SK-N-SH (cell line): ENCODE measurements around the gene PLD1. TPM values are rescaled to one million over a fixed set of nuclear protein-coding genes. Genes with fewer than 3 reads are reported as not detected.

Experiments used
- CTCF ChIA-PET: fragments of 300-600, 350-600 bp; formaldehyde crosslinking; extraction: SDS; loops from one replicate; lab custom pipeline; 2021; lab: Yijun Ruan, JAX
- POLR2A ChIA-PET: fragments of 350-600 bp; sonication (Branson Sonifier 250); formaldehyde crosslinking; extraction: SDS; loops from one replicate; lab custom pipeline; 2020; ENCODE audit warnings: antibody characterized with exemption, inconsistent platforms; lab: Yijun Ruan, JAX
- DNase-seq: peaks from one replicate; pipeline ENCODE4 v3.0.0; 2012
- H2AFZ ChIP-seq: fragments of 200-600 bp; sonication (generic); 2 replicates; pipeline ENCODE4 v1.8.1; 2016; ENCODE audit warnings: antibody characterized with exemption, mild to moderate bottlenecking, low read depth
- H3F3A ChIP-seq: fragments of 200-600 bp; sonication (generic); replicated peaks from 2 replicates; pipeline ENCODE3; 2016; ENCODE audit warnings: antibody characterized with exemption, mild to moderate bottlenecking; ENCODE audit not compliant: insufficient read depth
- H3K27ac ChIP-seq, 2 experiments: fragments of 200-500 bp in 1 of 2; fragments of 200-600 bp in 1 of 2; sonication (Bioruptor generic) in 1 of 2; sonication (generic), shearing (Covaris generic) in 1 of 2; 2 replicates each; pipeline versions ENCODE4 v1.5.1 to v1.6.1; 2014 to 2016; ENCODE audit warnings: low read depth in 2 of 2, inconsistent platforms in 1 of 2, low read length in 1 of 2, mild to moderate bottlenecking in 1 of 2, mixed read lengths in 1 of 2
- H3K27me3 ChIP-seq: fragments of 200-600 bp; sonication (generic), shearing (Covaris generic); 2 replicates; pipeline ENCODE4 v1.6.1; 2016; ENCODE audit warnings: mixed run types; ENCODE audit not compliant: insufficient read depth
- H3K36me3 ChIP-seq, 2 experiments: fragments of 200-500 bp in 1 of 2; fragments of 200-600 bp in 1 of 2; sonication (Bioruptor generic) in 1 of 2; sonication (generic) in 1 of 2; replicated peaks in 1 of 2; 2 replicates each; pipeline versions ENCODE3 to v1.5.1; 2014 to 2016; ENCODE audit warnings: low read length in 1 of 2, mild to moderate bottlenecking in 1 of 2; ENCODE audit not compliant: insufficient read depth in 2 of 2, control insufficient read depth in 1 of 2
- H3K4me1 ChIP-seq, 2 experiments: fragments of 200-500 bp in 1 of 2; fragments of 200-600 bp in 1 of 2; sonication (Bioruptor generic) in 1 of 2; sonication (generic), shearing (Covaris generic) in 1 of 2; 2 replicates each; pipeline versions ENCODE4 v1.5.1 to v1.6.1; 2014 to 2016; ENCODE audit warnings: low read depth in 1 of 2, low read length in 1 of 2, mixed run types in 1 of 2; ENCODE audit not compliant: insufficient read depth in 2 of 2, control insufficient read depth in 1 of 2
- H3K4me2 ChIP-seq: fragments of 200-600 bp; sonication (generic), shearing (Covaris generic); 2 replicates; pipeline ENCODE4 v1.6.1; 2017; ENCODE audit warnings: mixed run types
- H3K4me3 ChIP-seq, 2 experiments: fragments of 200-500 bp in 1 of 2; fragments of 200-600 bp in 1 of 2; sonication (Bioruptor generic) in 1 of 2; sonication (generic), shearing (Covaris generic) in 1 of 2; 2 replicates each; pipeline versions ENCODE4 v1.5.1 to v1.8.1; 2014 to 2016; ENCODE audit warnings: low read depth in 2 of 2, inconsistent platforms in 1 of 2, low read length in 1 of 2, mild to moderate bottlenecking in 1 of 2, mixed read lengths in 1 of 2, moderate library complexity in 1 of 2
- H3K79me2 ChIP-seq: fragments of 200-600 bp; sonication (generic); 2 replicates; pipeline ENCODE4 v1.8.1; 2017; ENCODE audit warnings: mild to moderate bottlenecking; ENCODE audit not compliant: insufficient read depth
- H3K9ac ChIP-seq: fragments of 200-600 bp; sonication (generic); 2 replicates; pipeline ENCODE4 v1.6.1; 2017; ENCODE audit warnings: mixed run types
- H3K9me2 ChIP-seq: fragments of 200-600 bp; sonication (generic); 2 replicates; pipeline ENCODE4 v1.6.1; 2017; ENCODE audit warnings: mixed run types
- H3K9me3 ChIP-seq: fragments of 200-600 bp; sonication (generic); 2 replicates; pipeline ENCODE4 v1.6.1; 2017; ENCODE audit warnings: mixed run types, mild to moderate bottlenecking, moderate library complexity
- H4K20me1 ChIP-seq: fragments of 200-600 bp; sonication (generic); 2 replicates; pipeline ENCODE4 v1.6.1; 2017; ENCODE audit warnings: mild to moderate bottlenecking, mixed run types; ENCODE audit not compliant: insufficient read depth
- CHD2 ChIP-seq: fragments of 150-350 bp; IDR thresholded peaks from 2 replicates; pipeline ENCODE4 v1.6.1; 2018; ENCODE audit warnings: low read length; ENCODE audit not compliant: partially characterized antibody
- FOSL2 ChIP-seq: IDR thresholded peaks from 2 replicates; pipeline ENCODE4 v1.4.0; 2012; ENCODE audit warnings: low read depth, mild to moderate bottlenecking, moderate library complexity, borderline replicate concordance
- FOXM1 ChIP-seq: IDR thresholded peaks from 2 replicates; pipeline ENCODE4 v1.4.0; 2012; ENCODE audit warnings: low read depth, mild to moderate bottlenecking
- JUND ChIP-seq: IDR thresholded peaks from 2 replicates; pipeline ENCODE4 v1.4.0; 2012
- NFIC ChIP-seq: IDR thresholded peaks from 2 replicates; pipeline ENCODE4 v1.4.0; 2012; ENCODE audit warnings: borderline replicate concordance
- POLR2AphosphoS5 ChIP-seq: IDR thresholded peaks from 2 replicates; pipeline ENCODE4 v1.6.1; 2012; ENCODE audit warnings: low read depth, low read length
- RAD21 ChIP-seq: IDR thresholded peaks from 2 replicates; pipeline ENCODE4 v1.6.1; 2012; ENCODE audit warnings: mild to moderate bottlenecking, low read length
- REST ChIP-seq: IDR thresholded peaks from 2 replicates; pipeline ENCODE4 v1.6.1; 2012; ENCODE audit warnings: mild to moderate bottlenecking, low read depth, low read length, moderate library complexity
- SIN3A ChIP-seq: IDR thresholded peaks from 2 replicates; pipeline ENCODE4 v1.6.1; 2012; ENCODE audit warnings: low read depth, mild to moderate bottlenecking, low read length, moderate library complexity, borderline replicate concordance
- YY1 ChIP-seq: IDR thresholded peaks from 2 replicates; pipeline ENCODE4 v1.4.0; 2012; ENCODE audit warnings: low read depth, mild to moderate bottlenecking
- WGBS: methylation state at CpG from one replicate; pipeline ENCODE4 v1.1.6; 2017; ENCODE audit warnings: low lambda C conversion rate; 5-methylcytosine and 5-hydroxymethylcytosine counted together
- polyA plus RNA-seq, 3 experiments: library from polyadenylated mRNA; depleted of rRNA; stranded (reverse); fragments of >200 nt; gene quantifications; 2 replicates each; pipeline ENCODE4 v1.2.3, GENCODE V29; 2012
- TF ChIP-seq, protein P1 (sequence below): IDR thresholded peaks from 2 replicates; pipeline ENCODE4 v1.4.0; 2012; ENCODE audit warnings: low read depth, borderline replicate concordance

Gene PLD1
- polyA plus RNA-seq, 1 of the 3 experiments (the other 2 are of a cell fraction), result 6.2 TPM

GRCh38 chr3:171727288-171727687 is 83.0 kb downstream of the PLD1 start:
- TF ChIP-seq YY1, result no peak
- TF ChIP-seq, protein P1, sequence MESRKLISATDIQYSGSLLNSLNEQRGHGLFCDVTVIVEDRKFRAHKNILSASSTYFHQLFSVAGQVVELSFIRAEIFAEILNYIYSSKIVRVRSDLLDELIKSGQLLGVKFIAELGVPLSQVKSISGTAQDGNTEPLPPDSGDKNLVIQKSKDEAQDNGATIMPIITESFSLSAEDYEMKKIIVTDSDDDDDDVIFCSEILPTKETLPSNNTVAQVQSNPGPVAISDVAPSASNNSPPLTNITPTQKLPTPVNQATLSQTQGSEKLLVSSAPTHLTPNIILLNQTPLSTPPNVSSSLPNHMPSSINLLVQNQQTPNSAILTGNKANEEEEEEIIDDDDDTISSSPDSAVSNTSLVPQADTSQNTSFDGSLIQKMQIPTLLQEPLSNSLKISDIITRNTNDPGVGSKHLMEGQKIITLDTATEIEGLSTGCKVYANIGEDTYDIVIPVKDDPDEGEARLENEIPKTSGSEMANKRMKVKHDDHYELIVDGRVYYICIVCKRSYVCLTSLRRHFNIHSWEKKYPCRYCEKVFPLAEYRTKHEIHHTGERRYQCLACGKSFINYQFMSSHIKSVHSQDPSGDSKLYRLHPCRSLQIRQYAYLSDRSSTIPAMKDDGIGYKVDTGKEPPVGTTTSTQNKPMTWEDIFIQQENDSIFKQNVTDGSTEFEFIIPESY, result no peak
- TF ChIP-seq POLR2AphosphoS5, result no peak
- no peak for TF ChIP-seq FOSL2
- TF ChIP-seq NFIC, result no peak
- no peak for TF ChIP-seq JUND
- TF ChIP-seq SIN3A, result no peak
- no peak for TF ChIP-seq REST
- Histone ChIP-seq H3K9me2 (no peaks in the 10 kb centered on the region), H3K9me3 (no peaks in the 10 kb centered on the region), H3K4me1 (no peaks in the 10 kb centered on the region; a peak in 1 of 4 replicates), H3K27ac (no peak overlapping the region), H2AFZ (no peak overlapping the region), H3K79me2 (no peaks in the 10 kb centered on the region), H3K36me3 (peaks cover 0 to 9% of the 10 kb centered on the region in 2 experiments), H3K4me3 (no peak overlapping the region), H3K4me2 (no peak overlapping the region), H3K9ac (no peak overlapping the region), H4K20me1 (no peaks in the 10 kb centered on the region), H3F3A (no peaks in the 10 kb centered on the region), H3K27me3 (no peaks in the 10 kb centered on the region)
- POLR2A ChIA-PET, result no interaction called here
- no peak for DNase-seq
- CTCF ChIA-PET, result no interaction called here
- 78% methylated on average over 3 of the region's 3 CpGs for WGBS

- H3K4me2 ChIP-seq, result no peak overlapping the region
- POLR2A ChIA-PET, result no interaction called here
- no peak for TF ChIP-seq FOXM1
- no peak for TF ChIP-seq RAD21
- no peak for TF ChIP-seq CHD2
- TF ChIP-seq, all 33 proteins: peak for 0
- no peaks in the 10 kb centered on the region for H4K20me1 ChIP-seq
- peaks cover 5% of the 10 kb centered on the region for H3F3A ChIP-seq
- no peak overlapping the region for H2AFZ ChIP-seq
- no peak for DNase-seq
- H3K36me3 ChIP-seq, result peaks cover 0 to 4% of the 10 kb centered on the region in 2 experiments
- WGBS, result 95% methylated on average over 4 of the region's 4 CpGs
- no peak overlapping the region for H3K27ac ChIP-seq
- 0 out of 4 replicates have a peak, but pooled peaks cover 0 to 2% of the 10 kb centered on the region in 2 experiments for H3K4me1 ChIP-seq
- no peaks in the 10 kb centered on the region for H3K27me3 ChIP-seq
- CTCF ChIA-PET, result no interaction called here
- no peaks in the 10 kb centered on the region for H3K79me2 ChIP-seq
- no peaks in the 10 kb centered on the region for H3K9me2 ChIP-seq
- H3K9me3 ChIP-seq, result peaks cover 14% of the 10 kb centered on the region; the same call in 1 of the 2 replicates
- H3K4me3 ChIP-seq, result no peak overlapping the region
- H3K9ac ChIP-seq, result no peak overlapping the region
These were observed 91.6 kb downstream of the PLD1 start for GRCh38 chr3:171718493-171719185.
